ENCODE data around the gene GALNT18.

- TF ChIP-seq FOS (IDR thresholded peaks at IDR 0.05; ENCODE audit: low read depth, low read length) (no peak), CTCF (conservative IDR thresholded peaks at IDR 0.05; ENCODE audit: low read depth, low read length) (no peak), CEBPB (IDR thresholded peaks at IDR 0.05; ENCODE audit: low read depth, low read length) (no peak), RFX5 (IDR thresholded peaks at IDR 0.05; ENCODE audit: low read depth, low read length) (no peak), RAD21 (IDR thresholded peaks at IDR 0.05; ENCODE audit: low read length) (no peak), MXI1 (IDR thresholded peaks at IDR 0.05; ENCODE audit: borderline replicate concordance, low read depth, low read length) (no peak), MAZ (IDR thresholded peaks at IDR 0.05; ENCODE audit: borderline replicate concordance, low read depth, low read length) (no peak)
These were observed 49.9 kb downstream of the GALNT18 start for GRCh38 chr11:11571893-11572292.

Measured in IMR-90 (cell line).